Breast epithelium (tissue), 4 donors: ENCODE data around the gene GALNT10. TPM values are rescaled to one million over a fixed set of nuclear protein-coding genes. Genes with fewer than 3 reads are reported as not detected.

Experiments
- DNase-seq, 2 donors: peaks; one replicate each; pipeline ENCODE4 v3.0.0-alpha.2; 2019; ENCODE audit warnings: low spot score in 2 of 2
- H3K27ac ChIP-seq, 2 donors: fragments of 200-600 bp; sonication (generic) in 1 of 2; one replicate each; pipeline ENCODE4 v1.5.1; 2016 to 2019; ENCODE audit warnings: mild to moderate bottlenecking in 1 of 2
- H3K27me3 ChIP-seq, 2 donors: fragments of 200-600 bp; sonication (generic) in 1 of 2; one replicate each; pipeline versions ENCODE4 v1.5.1 to v1.6.0; 2017 to 2019; ENCODE audit warnings: control low read depth in 1 of 2, mild to moderate bottlenecking in 1 of 2
- H3K36me3 ChIP-seq: fragments of 200-600 bp; one replicate; pipeline ENCODE4 v1.5.1; 2019
- H3K4me1 ChIP-seq, 2 donors: fragments of 200-600 bp; sonication (generic); one replicate each; pipeline ENCODE4 v1.5.1; 2016 to 2019; ENCODE audit warnings: control low read depth in 1 of 2
- H3K4me3 ChIP-seq, 3 donors: fragments of 200-600 bp; sonication (generic); 1 replicate in 2 of 3; 2 replicates in 1 of 3; pipeline ENCODE4 v1.5.1; 2016 to 2019; ENCODE audit warnings: mild to moderate bottlenecking in 3 of 3, moderate library complexity in 2 of 3
- H3K9me3 ChIP-seq, 2 donors: fragments of 200-600 bp; sonication (generic) in 1 of 2; one replicate each; pipeline ENCODE4 v1.5.1; 2016 to 2019; ENCODE audit warnings: control low read depth in 1 of 2
- CTCF ChIP-seq, 3 donors: fragments of 450-650 bp; IDR thresholded peaks; one replicate each; pipeline ENCODE4 v1.5.1; 2016 to 2017; ENCODE audit warnings: antibody characterized with exemption in 3 of 3, mild to moderate bottlenecking in 3 of 3, moderate library complexity in 3 of 3
- POLR2A ChIP-seq: fragments of 450-650 bp; IDR thresholded peaks from one replicate; pipeline ENCODE4 v1.6.1; 2016; ENCODE audit warnings: antibody characterized with exemption, mild to moderate bottlenecking, moderate library complexity
- POLR2AphosphoS5 ChIP-seq, 3 donors: sonication (generic); formaldehyde crosslinking; IDR thresholded peaks; one replicate each; pipeline ENCODE4 v1.6.1; 2017; ENCODE audit warnings: antibody characterized with exemption in 3 of 3
- intact Hi-C: fragments of 100-400 bp; cut with DNase I; formaldehyde crosslinking; loops from one replicate; pipeline ENCODE4 v1.15.1; 2023; ENCODE audit warnings: low total_unique reads
- total RNA-seq, 3 donors: library from RNA; depleted of rRNA; stranded (reverse); fragments of >200 nt; gene quantifications; one replicate each; pipeline ENCODE4 v1.1.0, GENCODE V29; 2016

The GALNT10 gene
- total RNA-seq, 3 donors from 2014 or later: 32.8 to 67.2 (median 34.1) TPM

GRCh38 chr5:154410786-154411185 lies 220.3 kb downstream of the GALNT10 start:
- no peaks in the 10 kb centered on the region for H3K36me3 ChIP-seq

GRCh38 chr5:154411338-154411737 lies 220.8 kb downstream of the GALNT10 start:
- H3K4me3 ChIP-seq: no peak overlapping the region
- no peaks in the 10 kb centered on the region for H3K9me3 ChIP-seq
- intact Hi-C loops: no loop called here
- no peaks in the 10 kb centered on the region for H3K27me3 ChIP-seq
- H3K27ac ChIP-seq: no peak overlapping the region
- DNase-seq: no peak
- TF ChIP-seq POLR2A: no peak
- TF ChIP-seq POLR2AphosphoS5 (IDR thresholded peaks at IDR 0.05): no peak
- TF ChIP-seq CTCF (IDR thresholded peaks at IDR 0.05): no peak
- no peaks in the 10 kb centered on the region for H3K36me3 ChIP-seq
- H3K4me1 ChIP-seq: no peaks in the 10 kb centered on the region

More at GRCh38 chr5:154410786-154411185, 220.3 kb downstream of the GALNT10 start:
- no peak for DNase-seq
- intact Hi-C loops: no loop called here
- no peaks in the 10 kb centered on the region for H3K27me3 ChIP-seq
- no peaks in the 10 kb centered on the region for H3K9me3 ChIP-seq
- H3K4me1 ChIP-seq: no peaks in the 10 kb centered on the region
- H3K4me3 ChIP-seq: no peak overlapping the region
- TF ChIP-seq POLR2AphosphoS5 (IDR thresholded peaks at IDR 0.05): no peak
- no peak for TF ChIP-seq CTCF (IDR thresholded peaks at IDR 0.05)
- no peak for TF ChIP-seq POLR2A
- H3K27ac ChIP-seq: no peak overlapping the region

- H3K27me3 ChIP-seq: no peaks in the 10 kb centered on the region
- H3K9me3 ChIP-seq: no peaks in the 10 kb centered on the region
- no peaks in the 10 kb centered on the region for H3K36me3 ChIP-seq
- no peak overlapping the region for H3K27ac ChIP-seq
- DNase-seq: no peak
- intact Hi-C loops: loop anchor here (1.0 kb wide), 1 partner anchor 340 kb away; no protein-coding TSS in a partner anchor
- H3K4me3 ChIP-seq: no peak overlapping the region
- H3K4me1 ChIP-seq: no peaks in the 10 kb centered on the region
- TF ChIP-seq CTCF (IDR thresholded peaks at IDR 0.05) (no peak), POLR2AphosphoS5 (IDR thresholded peaks at IDR 0.05) (no peak), POLR2A (no peak)
These were observed 221.8 kb downstream of the GALNT10 start for GRCh38 chr5:154412316-154412715.

- Histone ChIP-seq H3K4me1 (no peaks in the 10 kb centered on the region), H3K4me3 (no peak overlapping the region), H3K27ac (no peak overlapping the region), H3K36me3 (no peaks in the 10 kb centered on the region), H3K9me3 (no peaks in the 10 kb centered on the region), H3K27me3 (no peaks in the 10 kb centered on the region)
- DNase-seq: no peak
- intact Hi-C loops: loop anchor here (1.0 kb wide), 1 partner anchor 341 kb away; no protein-coding TSS in a partner anchor
- TF ChIP-seq POLR2AphosphoS5 (IDR thresholded peaks at IDR 0.05): no peak
- no peak for TF ChIP-seq POLR2A
- no peak for TF ChIP-seq CTCF (IDR thresholded peaks at IDR 0.05)
These were observed 222.4 kb downstream of the GALNT10 start for GRCh38 chr5:154412925-154413324.

GRCh38 chr5:154415114-154415513 lies 224.6 kb downstream of the GALNT10 start:
- Histone ChIP-seq H3K9me3 (no peaks in the 10 kb centered on the region), H3K27ac (no peak overlapping the region), H3K36me3 (no peaks in the 10 kb centered on the region), H3K4me1 (no peaks in the 10 kb centered on the region), H3K27me3 (no peaks in the 10 kb centered on the region), H3K4me3 (no peak overlapping the region)
- no peak for DNase-seq
- intact Hi-C loops: no loop called here
- no peak for TF ChIP-seq POLR2A
- no peak for TF ChIP-seq CTCF (IDR thresholded peaks at IDR 0.05)
- TF ChIP-seq POLR2AphosphoS5 (IDR thresholded peaks at IDR 0.05): no peak
